Measurements from ENCODE around the gene SVIL. TPM values are rescaled to one million over a fixed set of nuclear protein-coding genes. Genes with fewer than 3 reads are reported as not detected.

SVIL gene
- polyA plus RNA-seq, 1 donor from 2014 or later, result 7.3 TPM

GRCh38 chr10:29630205-29631048 lies 4.3 kb downstream of the SVIL start:
- Histone ChIP-seq H3K9me2 (ENCODE audit: insufficient read depth, low read length) (no peaks in the 10 kb centered on the region), H3K4me2 (ENCODE audit: low read length) (no peak overlapping the region), H3K27me3 (ENCODE audit: insufficient read depth, low read depth, low read length) (no peaks in the 10 kb centered on the region), H3K4me3 (ENCODE audit: low read length) (no peak overlapping the region), H3K9me3 (ENCODE audit: low read length) (no peaks in the 10 kb centered on the region), H3K79me2 (replicated peaks; ENCODE audit: insufficient read depth, low read length) (peaks cover 9% of the 10 kb centered on the region), H3F3A (ENCODE audit: insufficient read depth, low read length, poor library complexity, severe bottlenecking) (no peaks in the 10 kb centered on the region), H3K27ac (ENCODE audit: low read length) (no peak overlapping the region), H4K20me1 (ENCODE audit: insufficient read depth) (no peaks in the 10 kb centered on the region), H2AFZ (ENCODE audit: low read depth, low read length) (no peak overlapping the region), H3K9ac (ENCODE audit: low read length) (no peak overlapping the region), H3K36me3 (ENCODE audit: insufficient read depth, low read length) (no peaks in the 10 kb centered on the region)
- no peak for TF ChIP-seq RAD21 (conservative IDR thresholded peaks at IDR 0.05)
- no peak for TF ChIP-seq CTCF (IDR thresholded peaks at IDR 0.05; ENCODE audit: poor library complexity, severe bottlenecking)
- no peak for TF ChIP-seq EZH2 (IDR thresholded peaks at IDR 0.05; ENCODE audit: borderline replicate concordance, insufficient read depth, low read length, poor library complexity, severe bottlenecking)
- no peak for TF ChIP-seq TAF1 (IDR thresholded peaks at IDR 0.05; ENCODE audit: low read depth)
- no peak for TF ChIP-seq REST (IDR thresholded peaks at IDR 0.05; ENCODE audit: borderline replicate concordance)
- no peak for TF ChIP-seq POLR2AphosphoS5 (IDR thresholded peaks at IDR 0.05)
- no peak for TF ChIP-seq EP300 (conservative IDR thresholded peaks at IDR 0.05; ENCODE audit: poor library complexity, severe bottlenecking)
- TF ChIP-seq SMC3 (conservative IDR thresholded peaks at IDR 0.05; ENCODE audit: poor library complexity), result no peak
- TF ChIP-seq MXI1 (conservative IDR thresholded peaks at IDR 0.05; ENCODE audit: poor library complexity, severe bottlenecking), result no peak

- no peaks in the 10 kb centered on the region for H3K9me2 ChIP-seq (ENCODE audit: insufficient read depth, low read length)
- TF ChIP-seq RAD21 (conservative IDR thresholded peaks at IDR 0.05) (no peak), POLR2AphosphoS5 (IDR thresholded peaks at IDR 0.05) (no peak), SMC3 (conservative IDR thresholded peaks at IDR 0.05; ENCODE audit: poor library complexity) (no peak), TAF1 (IDR thresholded peaks at IDR 0.05; ENCODE audit: low read depth) (no peak), EZH2 (IDR thresholded peaks at IDR 0.05; ENCODE audit: borderline replicate concordance, insufficient read depth, low read length, poor library complexity, severe bottlenecking) (no peak), EP300 (conservative IDR thresholded peaks at IDR 0.05; ENCODE audit: poor library complexity, severe bottlenecking) (no peak), CTCF (IDR thresholded peaks at IDR 0.05; ENCODE audit: poor library complexity, severe bottlenecking) (no peak), MXI1 (conservative IDR thresholded peaks at IDR 0.05; ENCODE audit: poor library complexity, severe bottlenecking) (no peak), REST (IDR thresholded peaks at IDR 0.05; ENCODE audit: borderline replicate concordance) (no peak)
- no peaks in the 10 kb centered on the region for H3K36me3 ChIP-seq (ENCODE audit: insufficient read depth, low read length)
- no peak overlapping the region for H3K27ac ChIP-seq (ENCODE audit: low read length)
- no peak overlapping the region for H3K4me3 ChIP-seq (ENCODE audit: low read length)
- no peak overlapping the region for H3K4me2 ChIP-seq (ENCODE audit: low read length)
- H3K9me3 ChIP-seq (ENCODE audit: low read length), result no peaks in the 10 kb centered on the region
- H4K20me1 ChIP-seq (ENCODE audit: insufficient read depth), result no peaks in the 10 kb centered on the region
- H3K79me2 ChIP-seq (replicated peaks; ENCODE audit: insufficient read depth, low read length), result peaks cover 9% of the 10 kb centered on the region
- H2AFZ ChIP-seq (ENCODE audit: low read depth, low read length), result no peak overlapping the region
- no peaks in the 10 kb centered on the region for H3K27me3 ChIP-seq (ENCODE audit: insufficient read depth, low read depth, low read length)
- no peaks in the 10 kb centered on the region for H3F3A ChIP-seq (ENCODE audit: insufficient read depth, low read length, poor library complexity, severe bottlenecking)
- no peak overlapping the region for H3K9ac ChIP-seq (ENCODE audit: low read length)
Observed at GRCh38 chr10:29628912-29629526, 5.8 kb downstream of the SVIL start.
